ENCODE measurements around the gene RASAL2. TPM values are rescaled to one million over a fixed set of nuclear protein-coding genes. Genes with fewer than 3 reads are reported as not detected.
"Not testable (repeated sequence)": the region's sequence is repeated elsewhere in the genome, so short reads cannot be mapped to it uniquely, and the experiment has no call there.

RASAL2 gene
- polyA plus RNA-seq, 10 donors, result 11.1 to 17.1 (median 13.1) TPM

GRCh38 chr1:178230881-178231409, 137.0 kb downstream of the RASAL2 start:
- DNase-seq, result no peak

- no peak for DNase-seq
Observed at GRCh38 chr1:178232108-178232507, 138.2 kb downstream of the RASAL2 start.

GRCh38 chr1:178232949-178233348, 139.0 kb downstream of the RASAL2 start:
- DNase-seq, result no peak

GRCh38 chr1:178237121-178237520, 143.2 kb downstream of the RASAL2 start:
- no peak for DNase-seq

GRCh38 chr1:178238722-178239510, 145.0 kb downstream of the RASAL2 start:
- DNase-seq, result peak in 1 of 3 donors; percentile 94

GRCh38 chr1:178241057-178241456, 147.2 kb downstream of the RASAL2 start:
- DNase-seq, result no peak

- no peak for DNase-seq
Observed at GRCh38 chr1:178241837-178242236, 147.9 kb downstream of the RASAL2 start.

- DNase-seq, result no peak
Observed at GRCh38 chr1:178243119-178243518, 149.2 kb downstream of the RASAL2 start.

GRCh38 chr1:178243890-178244289, 150.0 kb downstream of the RASAL2 start:
- DNase-seq, result no peak

- not testable (repeated sequence) for DNase-seq
Observed at GRCh38 chr1:178248284-178248683, 154.4 kb downstream of the RASAL2 start.

GRCh38 chr1:178253581-178253980, 159.7 kb downstream of the RASAL2 start:
- DNase-seq, result not testable (repeated sequence)

GRCh38 chr1:178254433-178254832, 160.5 kb downstream of the RASAL2 start:
- DNase-seq, result no peak

GRCh38 chr1:178258536-178258935, 164.6 kb downstream of the RASAL2 start:
- no peak for DNase-seq

- DNase-seq, result peak; percentile 26 to 62 (median 33)
Observed at GRCh38 chr1:178262120-178262500, 168.2 kb downstream of the RASAL2 start.

- no peak for DNase-seq
Observed at GRCh38 chr1:178263341-178263740, 169.4 kb downstream of the RASAL2 start.

- no peak for DNase-seq
Observed at GRCh38 chr1:178266113-178266512, 172.2 kb downstream of the RASAL2 start.

- DNase-seq, result no peak
Observed at GRCh38 chr1:178266619-178267066, 172.7 kb downstream of the RASAL2 start.

GRCh38 chr1:178267646-178268094, 173.8 kb downstream of the RASAL2 start:
- no peak for DNase-seq

- no peak for DNase-seq
Observed at GRCh38 chr1:178271471-178271870, 177.6 kb downstream of the RASAL2 start.

- DNase-seq, result no peak
Observed at GRCh38 chr1:178273707-178274410, 180.0 kb downstream of the RASAL2 start.

GRCh38 chr1:178275049-178275448, 181.1 kb downstream of the RASAL2 start:
- DNase-seq, result no peak

- DNase-seq, result no peak
Observed at GRCh38 chr1:178275553-178275952, 181.6 kb downstream of the RASAL2 start.
